ENCODE measurements around the gene FXR2.

Gene FXR2

DNA sequence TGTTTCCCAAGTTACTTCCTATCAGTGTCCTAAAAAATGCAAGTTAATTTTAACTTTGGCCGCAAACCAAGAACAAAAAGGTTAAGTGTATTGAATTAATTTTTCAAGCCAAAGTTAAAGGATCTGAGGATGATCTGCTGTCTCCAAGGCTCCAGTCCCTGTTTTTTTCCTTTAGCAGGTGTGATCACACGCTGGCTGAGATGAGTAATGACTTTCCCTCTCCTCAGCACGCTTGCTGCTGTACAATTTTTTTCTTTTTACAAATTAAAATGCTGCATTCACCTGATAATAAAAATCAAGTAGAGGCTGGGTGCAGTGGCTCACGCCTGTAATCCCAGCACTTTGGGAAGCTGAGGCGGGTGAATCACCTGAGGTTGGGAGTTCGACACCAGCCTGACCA is 69.8 kb downstream of the FXR2 start:
- DNase-seq, result no peak

Data from NCI-H524 (cell line).